ENCODE measurements around the gene CD300C.

Gene CD300C

GRCh38 chr17:74573169-74573568 lies 27.3 kb upstream of the CD300C start:
- Histone ChIP-seq H3K4me1 (ENCODE audit: control insufficient read depth, insufficient read depth, low read length) (no peaks in the 10 kb centered on the region), H3K9ac (ENCODE audit: low read depth, low read length) (no peak overlapping the region), H3K4me3 (ENCODE audit: low read length) (no peak overlapping the region), H3K9me3 (replicated peaks; ENCODE audit: low read length) (no peaks in the 10 kb centered on the region), H3K36me3 (ENCODE audit: insufficient read depth, low read length) (no peaks in the 10 kb centered on the region), H3K4me2 (ENCODE audit: low read length) (no peak overlapping the region), H3K27me3 (ENCODE audit: control insufficient read depth, insufficient read depth, low read length) (no peaks in the 10 kb centered on the region)

DNA sequence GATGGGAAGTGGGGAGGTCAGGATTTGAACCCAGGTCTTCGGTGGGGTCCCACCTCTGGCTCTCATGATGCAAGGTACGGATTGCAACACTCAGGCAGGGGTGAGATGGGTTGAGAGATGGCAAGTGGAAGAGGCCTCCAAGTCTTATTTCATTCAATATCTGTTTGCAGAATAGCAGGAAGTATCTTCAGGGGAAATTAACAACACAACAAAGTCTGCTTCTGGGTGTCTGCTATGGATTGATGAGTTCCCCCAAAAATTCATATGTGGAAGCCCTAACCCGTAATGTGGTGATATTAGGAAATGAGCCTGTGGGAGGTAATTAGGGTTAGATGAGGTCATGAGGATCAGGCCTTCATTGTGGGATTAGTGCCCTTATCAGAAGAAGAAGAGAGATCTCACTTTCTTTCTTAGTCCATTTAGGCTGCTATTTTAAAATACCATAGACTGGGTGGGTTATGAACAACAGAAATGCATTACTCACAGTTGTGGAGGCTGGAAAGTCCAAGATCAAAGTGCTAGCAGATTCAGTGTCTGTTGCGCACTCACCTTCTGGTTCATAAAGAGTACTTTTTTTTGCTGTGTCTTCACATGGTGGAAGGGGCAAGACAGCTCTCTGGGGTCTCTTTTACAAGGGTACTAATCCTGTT lies 25.8 kb upstream of the CD300C start:
- Histone ChIP-seq H3K9ac (ENCODE audit: low read depth, low read length) (no peak overlapping the region), H3K27me3 (ENCODE audit: control insufficient read depth, insufficient read depth, low read length) (no peaks in the 10 kb centered on the region), H3K4me1 (ENCODE audit: control insufficient read depth, insufficient read depth, low read length) (no peaks in the 10 kb centered on the region), H3K4me2 (ENCODE audit: low read length) (no peak overlapping the region), H3K4me3 (ENCODE audit: low read length) (no peak overlapping the region), H3K36me3 (ENCODE audit: insufficient read depth, low read length) (no peaks in the 10 kb centered on the region), H3K9me3 (replicated peaks; ENCODE audit: low read length) (no peaks in the 10 kb centered on the region)

DNA sequence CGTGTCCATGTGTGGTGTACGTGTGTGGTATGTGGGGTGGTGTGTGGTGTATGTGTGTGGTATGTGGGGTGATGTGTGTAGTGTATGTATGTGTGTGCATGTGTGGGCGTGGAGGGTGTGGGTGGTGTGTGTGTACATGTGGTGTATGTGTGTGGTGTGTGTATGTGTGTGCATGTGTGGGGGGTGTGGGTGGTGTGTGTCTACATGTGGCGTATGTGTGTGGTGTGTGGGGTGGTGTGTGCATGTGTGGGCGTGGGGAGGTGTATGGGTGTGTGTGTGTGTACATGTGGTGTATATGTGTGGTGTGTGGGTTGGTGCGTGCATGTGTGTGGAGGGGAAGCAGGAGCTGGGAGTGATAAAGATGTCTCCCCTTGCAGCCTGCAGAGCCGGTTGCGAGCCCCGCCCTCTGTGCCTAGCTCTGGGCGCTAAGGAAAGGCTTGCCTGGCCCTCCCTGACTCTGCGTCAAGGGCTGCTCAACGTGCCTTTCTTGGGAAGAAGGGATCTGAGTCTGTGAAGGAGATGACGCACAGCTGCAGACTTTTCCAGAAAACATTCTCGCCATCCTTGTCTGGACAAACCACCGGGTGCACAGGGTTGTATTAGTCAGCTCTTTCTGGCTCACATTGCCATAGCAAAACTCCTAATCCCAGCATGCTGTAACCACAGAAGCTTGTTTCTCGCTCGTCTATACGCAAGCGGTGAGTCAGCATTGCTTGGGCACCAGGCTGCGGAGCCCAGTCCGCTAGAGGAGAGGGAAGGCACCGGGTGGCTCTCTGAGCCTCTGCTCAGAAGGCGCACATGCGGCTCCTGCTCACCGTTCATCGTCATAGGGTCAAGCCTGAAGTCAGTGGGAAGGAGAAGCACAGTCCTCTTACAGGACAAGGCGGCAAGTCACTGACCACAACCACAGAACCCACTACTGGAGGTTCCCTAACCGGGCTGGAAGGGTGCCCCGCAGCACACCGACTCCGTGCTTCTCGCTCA lies 23.4 kb upstream of the CD300C start:
- H3K4me3 ChIP-seq (ENCODE audit: low read length): no peak overlapping the region
- no peaks in the 10 kb centered on the region for H3K9me3 ChIP-seq (replicated peaks; ENCODE audit: low read length)
- no peak overlapping the region for H3K9ac ChIP-seq (ENCODE audit: low read depth, low read length)
- H3K27me3 ChIP-seq (ENCODE audit: control insufficient read depth, insufficient read depth, low read length): no peaks in the 10 kb centered on the region
- H3K4me2 ChIP-seq (ENCODE audit: low read length): no peak overlapping the region
- H3K36me3 ChIP-seq (ENCODE audit: insufficient read depth, low read length): no peaks in the 10 kb centered on the region
- no peaks in the 10 kb centered on the region for H3K4me1 ChIP-seq (ENCODE audit: control insufficient read depth, insufficient read depth, low read length)

DNA sequence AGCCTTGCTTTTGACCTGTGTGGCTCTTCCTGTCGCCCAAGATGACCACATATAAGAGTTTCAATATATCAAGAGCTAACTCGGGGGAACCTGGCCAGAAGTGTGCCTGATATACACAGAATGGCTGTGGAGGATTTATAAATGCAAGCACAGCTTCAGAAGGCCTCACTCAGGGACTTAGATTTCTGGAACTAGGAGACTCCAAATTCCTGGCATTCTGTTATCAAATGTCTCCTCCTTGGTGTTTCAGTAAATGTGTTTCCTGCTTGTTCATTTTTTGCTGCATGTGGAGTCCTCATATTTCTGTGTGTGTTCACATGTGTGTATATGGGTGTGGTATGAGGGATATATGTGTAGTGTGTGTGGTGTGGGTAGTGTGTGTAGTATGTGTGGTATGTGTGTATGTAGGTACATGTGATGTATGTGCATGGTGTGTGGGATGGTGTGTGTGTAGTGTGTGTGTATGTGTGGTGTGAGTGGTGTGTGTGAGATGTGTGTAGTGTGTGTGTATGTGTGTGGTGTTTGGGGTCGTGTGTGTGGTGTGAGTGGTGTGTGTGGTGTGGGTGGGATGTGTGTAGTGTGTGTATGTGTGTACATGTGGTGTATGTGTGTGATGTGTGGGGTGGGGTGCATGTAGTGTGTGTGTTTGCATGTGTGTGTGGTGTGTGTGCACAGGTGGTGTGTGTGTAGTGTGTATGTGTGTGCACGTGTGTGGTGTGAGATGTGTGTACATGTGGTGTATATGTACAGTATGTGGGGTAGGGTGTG lies 22.4 kb upstream of the CD300C start:
- H3K9ac ChIP-seq (ENCODE audit: low read depth, low read length): no peak overlapping the region
- no peak overlapping the region for H3K4me2 ChIP-seq (ENCODE audit: low read length)
- no peaks in the 10 kb centered on the region for H3K9me3 ChIP-seq (replicated peaks; ENCODE audit: low read length)
- H3K27me3 ChIP-seq (ENCODE audit: control insufficient read depth, insufficient read depth, low read length): no peaks in the 10 kb centered on the region
- H3K36me3 ChIP-seq (ENCODE audit: insufficient read depth, low read length): no peaks in the 10 kb centered on the region
- H3K4me1 ChIP-seq (ENCODE audit: control insufficient read depth, insufficient read depth, low read length): no peaks in the 10 kb centered on the region
- H3K4me3 ChIP-seq (ENCODE audit: low read length): no peak overlapping the region

GRCh38 chr17:74567397-74567796 lies 21.5 kb upstream of the CD300C start, which contains the start of gene CD300H:
Gene CD300H, minus strand, starts transcription at chr17:74567509.
- Histone ChIP-seq H3K9ac (ENCODE audit: low read depth, low read length) (no peak within 1 kb of the TSS), H3K27me3 (ENCODE audit: control insufficient read depth, insufficient read depth, low read length) (no peaks in the 10 kb centered on the region)

GRCh38 chr17:74566132-74566753 lies 20.3 kb upstream of the CD300C start:
- H3K9me3 ChIP-seq (replicated peaks; ENCODE audit: low read length): no peaks in the 10 kb centered on the region
- H3K9ac ChIP-seq (ENCODE audit: low read depth, low read length): no peak overlapping the region
- H3K4me3 ChIP-seq (ENCODE audit: low read length): no peak overlapping the region
- no peaks in the 10 kb centered on the region for H3K36me3 ChIP-seq (ENCODE audit: insufficient read depth, low read length)
- H3K4me1 ChIP-seq (ENCODE audit: control insufficient read depth, insufficient read depth, low read length): no peaks in the 10 kb centered on the region
- no peak overlapping the region for H3K4me2 ChIP-seq (ENCODE audit: low read length)
- no peaks in the 10 kb centered on the region for H3K27me3 ChIP-seq (ENCODE audit: control insufficient read depth, insufficient read depth, low read length)

More at GRCh38 chr17:74567397-74567796, 21.5 kb upstream of the CD300C start, which contains the start of gene CD300H:
- no peaks in the 10 kb centered on the region for H3K9me3 ChIP-seq (replicated peaks; ENCODE audit: low read length)
- no peak within 1 kb of the TSS for H3K4me2 ChIP-seq (ENCODE audit: low read length)
- no peak within 1 kb of the TSS for H3K4me3 ChIP-seq (ENCODE audit: low read length)
- no peaks in the 10 kb centered on the region for H3K36me3 ChIP-seq (ENCODE audit: insufficient read depth, low read length)
- no peaks in the 10 kb centered on the region for H3K4me1 ChIP-seq (ENCODE audit: control insufficient read depth, insufficient read depth, low read length)

DNA sequence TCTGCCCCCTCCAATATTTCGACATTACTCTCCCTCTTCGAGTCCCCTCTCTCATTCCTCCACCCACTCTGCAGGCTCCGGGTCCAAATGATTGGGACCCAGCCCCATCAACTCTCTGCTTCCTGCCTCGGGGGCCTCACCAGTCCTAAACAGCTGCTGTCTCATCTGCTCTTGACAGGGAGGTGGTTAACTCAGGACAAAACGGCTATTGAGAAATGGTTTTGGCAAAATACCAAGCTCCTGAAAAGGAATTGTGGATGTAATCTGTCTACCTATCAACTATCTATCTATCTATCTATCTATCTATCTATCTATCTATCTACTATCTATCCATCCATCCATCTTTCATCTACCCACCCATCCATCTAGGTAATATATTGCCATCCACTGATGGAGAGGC lies 19.2 kb upstream of the CD300C start:
- H3K4me1 ChIP-seq (ENCODE audit: control insufficient read depth, insufficient read depth, low read length): no peaks in the 10 kb centered on the region
- H3K36me3 ChIP-seq (ENCODE audit: insufficient read depth, low read length): no peaks in the 10 kb centered on the region
- no peaks in the 10 kb centered on the region for H3K9me3 ChIP-seq (replicated peaks; ENCODE audit: low read length)
- no peak overlapping the region for H3K9ac ChIP-seq (ENCODE audit: low read depth, low read length)
- no peaks in the 10 kb centered on the region for H3K27me3 ChIP-seq (ENCODE audit: control insufficient read depth, insufficient read depth, low read length)
- no peak overlapping the region for H3K4me2 ChIP-seq (ENCODE audit: low read length)
- no peak overlapping the region for H3K4me3 ChIP-seq (ENCODE audit: low read length)

DNA sequence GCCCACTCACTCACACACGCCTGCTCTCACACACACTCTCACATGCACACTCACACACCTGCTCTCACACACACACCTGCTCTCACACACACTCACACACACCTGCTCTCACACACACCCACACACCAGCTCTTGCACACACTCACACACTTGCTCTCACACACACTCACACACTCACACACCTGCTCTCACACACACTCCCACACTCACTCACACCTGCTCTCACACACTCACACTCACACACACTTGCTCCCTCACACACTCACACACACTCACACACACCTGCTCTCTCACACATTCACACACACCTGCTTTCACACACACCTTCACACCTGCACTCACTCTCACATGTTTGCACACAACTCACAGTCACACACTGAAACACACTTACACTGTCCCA lies 17.4 kb upstream of the CD300C start:
- H3K9me3 ChIP-seq (replicated peaks; ENCODE audit: low read length): no peaks in the 10 kb centered on the region
- H3K4me2 ChIP-seq (ENCODE audit: low read length): no peak overlapping the region
- H3K4me1 ChIP-seq (ENCODE audit: control insufficient read depth, insufficient read depth, low read length): no peaks in the 10 kb centered on the region
- no peak overlapping the region for H3K9ac ChIP-seq (ENCODE audit: low read depth, low read length)
- H3K36me3 ChIP-seq (ENCODE audit: insufficient read depth, low read length): no peaks in the 10 kb centered on the region
- H3K4me3 ChIP-seq (ENCODE audit: low read length): no peak overlapping the region
- H3K27me3 ChIP-seq (ENCODE audit: control insufficient read depth, insufficient read depth, low read length): no peaks in the 10 kb centered on the region

GRCh38 chr17:74561586-74561985 lies 15.7 kb upstream of the CD300C start:
- no peaks in the 10 kb centered on the region for H3K4me1 ChIP-seq (ENCODE audit: control insufficient read depth, insufficient read depth, low read length)
- H3K27me3 ChIP-seq (ENCODE audit: control insufficient read depth, insufficient read depth, low read length): no peaks in the 10 kb centered on the region
- H3K9ac ChIP-seq (ENCODE audit: low read depth, low read length): no peak overlapping the region
- H3K4me3 ChIP-seq (ENCODE audit: low read length): no peak overlapping the region
- no peaks in the 10 kb centered on the region for H3K36me3 ChIP-seq (ENCODE audit: insufficient read depth, low read length)
- H3K4me2 ChIP-seq (ENCODE audit: low read length): no peak overlapping the region
- H3K9me3 ChIP-seq (replicated peaks; ENCODE audit: low read length): no peaks in the 10 kb centered on the region

GRCh38 chr17:74558882-74559519 lies 13.1 kb upstream of the CD300C start:
- Histone ChIP-seq H3K9ac (ENCODE audit: low read depth, low read length) (no peak overlapping the region), H3K4me2 (ENCODE audit: low read length) (no peak overlapping the region), H3K36me3 (ENCODE audit: insufficient read depth, low read length) (no peaks in the 10 kb centered on the region), H3K27me3 (ENCODE audit: control insufficient read depth, insufficient read depth, low read length) (no peaks in the 10 kb centered on the region), H3K4me1 (ENCODE audit: control insufficient read depth, insufficient read depth, low read length) (no peaks in the 10 kb centered on the region), H3K4me3 (ENCODE audit: low read length) (no peak overlapping the region), H3K9me3 (replicated peaks; ENCODE audit: low read length) (no peaks in the 10 kb centered on the region)

Data from skeletal muscle satellite cell (primary cell).